ENCODE measurements around the gene AP1S2. TPM values are rescaled to one million over a fixed set of nuclear protein-coding genes. Genes with fewer than 3 reads are reported as not detected.

AP1S2 gene
- total RNA-seq, 1 donor from 2014 or later = 68.4 TPM

DNA sequence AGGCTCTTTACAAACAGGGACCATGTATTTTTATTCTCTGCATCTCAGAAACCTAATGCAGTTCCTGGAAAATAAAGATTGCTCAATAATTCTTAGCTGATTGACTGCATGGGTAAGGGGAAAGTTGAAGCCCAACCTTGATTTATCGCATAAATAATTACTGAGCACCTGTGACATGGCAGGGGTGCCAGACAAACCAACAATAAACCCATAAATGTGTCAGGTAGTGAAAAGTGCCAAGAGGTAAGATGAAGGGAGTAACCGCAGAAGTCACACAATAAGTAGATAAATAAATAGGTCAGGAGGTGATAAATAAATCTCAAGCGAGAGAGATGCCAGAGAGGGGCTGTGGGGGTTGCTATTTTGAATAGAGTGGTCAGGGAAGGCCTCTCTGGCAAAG, 20.1 kb upstream of the AP1S2 start:
- H3K4me3 Mint-ChIP-seq (ENCODE audit: unreplicated experiment) = no peak overlapping the region
- H3K36me3 Mint-ChIP-seq (ENCODE audit: low read depth) = peaks cover 2% of the 10 kb centered on the region

DNA sequence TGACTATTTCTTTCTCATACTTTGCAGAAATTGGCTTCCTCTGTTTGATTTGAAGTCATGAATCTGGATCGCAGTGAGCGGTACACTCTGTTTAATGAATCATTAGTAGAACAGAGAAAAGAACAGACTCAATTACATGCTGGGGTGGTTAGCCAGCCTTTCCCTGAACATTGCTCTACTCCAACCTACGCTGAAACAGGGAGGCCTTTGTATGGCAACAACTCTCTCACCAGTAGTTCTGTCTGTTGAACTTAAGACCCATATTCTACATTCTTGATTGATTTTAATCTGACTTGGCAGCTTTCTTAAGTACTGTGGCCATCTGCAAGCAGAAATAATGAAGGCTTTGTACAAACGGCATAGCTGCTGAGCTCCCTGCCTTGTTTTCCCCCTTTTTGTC, 19.0 kb upstream of the AP1S2 start:
- no peak overlapping the region for H3K4me3 Mint-ChIP-seq (ENCODE audit: unreplicated experiment)
- no peak for DNase-seq (ENCODE audit: low spot score)
- H3K27me3 Mint-ChIP-seq (ENCODE audit: low read depth) = peaks cover 4% of the 10 kb centered on the region
- H3K9me3 Mint-ChIP-seq (ENCODE audit: low read depth) = no peaks in the 10 kb centered on the region
- H3K4me1 Mint-ChIP-seq (ENCODE audit: low read depth) = no peaks in the 10 kb centered on the region
- no peak overlapping the region for H3K27ac Mint-ChIP-seq (ENCODE audit: unreplicated experiment)
- H3K36me3 Mint-ChIP-seq (ENCODE audit: low read depth) = no peaks in the 10 kb centered on the region
- TF ChIP-seq, protein P1, sequence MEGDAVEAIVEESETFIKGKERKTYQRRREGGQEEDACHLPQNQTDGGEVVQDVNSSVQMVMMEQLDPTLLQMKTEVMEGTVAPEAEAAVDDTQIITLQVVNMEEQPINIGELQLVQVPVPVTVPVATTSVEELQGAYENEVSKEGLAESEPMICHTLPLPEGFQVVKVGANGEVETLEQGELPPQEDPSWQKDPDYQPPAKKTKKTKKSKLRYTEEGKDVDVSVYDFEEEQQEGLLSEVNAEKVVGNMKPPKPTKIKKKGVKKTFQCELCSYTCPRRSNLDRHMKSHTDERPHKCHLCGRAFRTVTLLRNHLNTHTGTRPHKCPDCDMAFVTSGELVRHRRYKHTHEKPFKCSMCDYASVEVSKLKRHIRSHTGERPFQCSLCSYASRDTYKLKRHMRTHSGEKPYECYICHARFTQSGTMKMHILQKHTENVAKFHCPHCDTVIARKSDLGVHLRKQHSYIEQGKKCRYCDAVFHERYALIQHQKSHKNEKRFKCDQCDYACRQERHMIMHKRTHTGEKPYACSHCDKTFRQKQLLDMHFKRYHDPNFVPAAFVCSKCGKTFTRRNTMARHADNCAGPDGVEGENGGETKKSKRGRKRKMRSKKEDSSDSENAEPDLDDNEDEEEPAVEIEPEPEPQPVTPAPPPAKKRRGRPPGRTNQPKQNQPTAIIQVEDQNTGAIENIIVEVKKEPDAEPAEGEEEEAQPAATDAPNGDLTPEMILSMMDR (IDR thresholded peaks at IDR 0.05) = no peak

More for the DNA sequence above, 20.1 kb upstream of the AP1S2 start:
- no peak for DNase-seq (ENCODE audit: low spot score)
- TF ChIP-seq, protein P1 (IDR thresholded peaks at IDR 0.05) = no peak
- peaks cover 4% of the 10 kb centered on the region for H3K27me3 Mint-ChIP-seq (ENCODE audit: low read depth)
- no peaks in the 10 kb centered on the region for H3K4me1 Mint-ChIP-seq (ENCODE audit: low read depth)
- no peaks in the 10 kb centered on the region for H3K9me3 Mint-ChIP-seq (ENCODE audit: low read depth)
- H3K27ac Mint-ChIP-seq (ENCODE audit: unreplicated experiment) = no peak overlapping the region

DNA sequence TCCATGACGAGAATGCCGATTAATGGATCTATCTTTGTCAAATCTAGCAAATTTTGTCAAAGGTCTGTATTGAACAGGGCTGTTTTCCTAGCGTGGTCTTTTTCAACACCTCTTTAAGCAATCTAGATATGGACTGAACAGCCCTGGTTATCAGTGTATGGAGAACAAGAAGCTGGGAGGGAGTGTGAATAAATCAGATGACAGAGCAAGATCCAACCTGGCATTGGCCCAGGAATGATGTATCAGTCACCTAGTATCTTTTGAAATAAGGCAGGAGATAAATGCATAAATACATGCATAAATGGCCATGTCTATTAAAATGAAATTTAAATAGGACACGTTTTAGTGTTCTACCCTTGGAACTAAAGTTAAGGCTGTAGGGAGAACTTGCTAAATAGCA, 15.7 kb upstream of the AP1S2 start:
- no peaks in the 10 kb centered on the region for H3K4me1 Mint-ChIP-seq (ENCODE audit: low read depth)
- H3K27ac Mint-ChIP-seq (ENCODE audit: unreplicated experiment) = no peak overlapping the region
- H3K4me3 Mint-ChIP-seq (ENCODE audit: unreplicated experiment) = no peak overlapping the region
- DNase-seq (ENCODE audit: low spot score) = no peak
- TF ChIP-seq, protein P1 (IDR thresholded peaks at IDR 0.05) = no peak
- no peaks in the 10 kb centered on the region for H3K9me3 Mint-ChIP-seq (ENCODE audit: low read depth)
- no peaks in the 10 kb centered on the region for H3K36me3 Mint-ChIP-seq (ENCODE audit: low read depth)
- peaks cover 4% of the 10 kb centered on the region for H3K27me3 Mint-ChIP-seq (ENCODE audit: low read depth)

DNA sequence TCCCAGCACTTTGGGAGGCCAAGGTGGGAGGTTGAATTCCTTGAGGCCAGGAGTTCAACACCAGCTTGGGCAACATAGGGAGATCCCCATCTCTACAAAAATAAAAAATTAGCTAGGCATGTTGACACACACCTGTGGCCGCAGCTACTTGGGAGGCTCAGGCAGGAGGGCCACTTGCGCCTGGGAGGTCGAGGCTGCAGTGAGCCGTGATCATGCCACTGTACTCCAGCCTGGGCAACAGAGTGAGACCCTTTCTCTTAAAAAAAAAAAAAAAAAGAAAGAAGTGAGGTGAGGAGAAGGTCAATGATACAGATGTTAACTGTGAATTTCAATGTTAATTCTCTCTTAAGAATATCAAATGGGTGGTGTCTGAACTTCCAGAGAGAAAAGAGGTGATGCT, 15.1 kb upstream of the AP1S2 start:
- Mint-ChIP-seq H3K36me3 (ENCODE audit: low read depth) (no peaks in the 10 kb centered on the region), H3K27me3 (ENCODE audit: low read depth) (peaks cover 4% of the 10 kb centered on the region), H3K4me3 (ENCODE audit: unreplicated experiment) (no peak overlapping the region), H3K27ac (ENCODE audit: unreplicated experiment) (no peak overlapping the region), H3K9me3 (ENCODE audit: low read depth) (no peaks in the 10 kb centered on the region), H3K4me1 (ENCODE audit: low read depth) (no peaks in the 10 kb centered on the region)
- DNase-seq (ENCODE audit: low spot score) = no peak
- TF ChIP-seq, protein P1 (IDR thresholded peaks at IDR 0.05) = no peak

DNA sequence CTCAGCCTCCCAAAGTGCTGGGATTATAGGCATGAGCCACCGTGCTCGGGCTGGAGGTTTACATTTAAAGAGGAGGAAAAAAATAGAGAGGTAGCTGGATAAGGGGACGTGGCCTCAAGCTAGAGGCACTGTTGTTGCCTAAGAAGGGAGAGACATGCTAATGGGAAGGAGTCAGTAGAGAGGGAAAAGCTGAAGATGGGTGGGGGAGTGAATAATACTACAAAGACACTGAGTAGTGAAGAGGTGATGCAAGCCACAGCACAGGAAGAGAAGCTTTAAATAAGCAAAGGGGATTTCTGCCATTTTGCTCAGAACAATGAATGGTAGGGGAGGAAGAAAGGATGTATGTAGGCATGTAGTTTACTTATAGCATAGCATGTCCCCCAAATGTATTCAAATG, 11.5 kb upstream of the AP1S2 start:
- no peaks in the 10 kb centered on the region for H3K36me3 Mint-ChIP-seq (ENCODE audit: low read depth)
- no peaks in the 10 kb centered on the region for H3K4me1 Mint-ChIP-seq (ENCODE audit: low read depth)
- H3K9me3 Mint-ChIP-seq (ENCODE audit: low read depth) = no peaks in the 10 kb centered on the region
- H3K4me3 Mint-ChIP-seq (ENCODE audit: unreplicated experiment) = no peak overlapping the region
- H3K27ac Mint-ChIP-seq (ENCODE audit: unreplicated experiment) = no peak overlapping the region
- no peak for DNase-seq (ENCODE audit: low spot score)
- H3K27me3 Mint-ChIP-seq (ENCODE audit: low read depth) = peaks cover 9% of the 10 kb centered on the region
- TF ChIP-seq, protein P1 (IDR thresholded peaks at IDR 0.05) = no peak
